HG02938 (cell line): Measurements from ENCODE around the gene SLC25A51.
A peak's percentile ranks its signal among the peaks of the same experiment; 100 is the strongest.
"Not testable (repeated sequence)": the region's sequence is repeated elsewhere in the genome, so short reads cannot be mapped to it uniquely, and the experiment has no call there.

ENCODE experiments used
- ATAC-seq: cut with Tn5 transposase; IDR thresholded peaks from one replicate; pipeline ENCODE4 v1.9.1; 2021; ENCODE audit warnings: mild to moderate bottlenecking, moderate library complexity; ENCODE audit not compliant: unreplicated experiment

Gene SLC25A51

DNA sequence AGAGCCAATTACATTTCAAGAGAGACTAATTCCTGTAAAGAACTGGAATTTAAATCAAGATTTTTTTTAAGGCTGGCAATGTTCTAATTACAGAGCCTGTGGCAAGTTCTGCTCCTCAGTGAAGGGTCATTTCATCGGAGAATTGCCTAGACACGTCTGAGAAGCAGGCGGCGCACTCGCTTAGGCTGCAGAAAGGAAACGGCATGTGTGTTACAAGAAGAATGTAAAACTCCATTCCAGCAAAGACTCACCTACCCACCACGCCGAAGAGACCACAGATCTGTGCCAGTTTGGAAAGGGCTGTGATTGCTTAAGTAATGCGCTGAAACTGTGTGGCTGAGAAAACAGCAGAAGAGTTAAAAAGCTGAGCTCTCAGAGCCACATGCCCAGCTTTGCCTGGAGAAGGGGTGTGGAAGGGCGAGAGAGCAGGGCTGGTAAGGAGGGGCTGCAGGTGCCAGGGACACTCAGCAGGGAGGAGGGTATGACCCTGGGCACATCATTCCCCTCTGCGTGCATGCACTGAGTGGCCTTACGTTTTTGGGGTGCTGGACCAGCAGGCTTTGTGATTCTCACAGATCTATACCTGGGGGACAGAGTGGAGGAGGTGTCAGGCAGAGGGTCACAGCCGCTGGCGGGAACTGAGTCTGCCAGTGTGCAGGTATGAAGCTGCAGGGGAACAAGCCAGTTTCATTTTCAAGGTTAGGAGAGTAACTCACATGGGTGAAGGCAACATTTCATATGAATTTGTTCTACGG, 17.8 kb upstream of the SLC25A51 start:
- no peak for ATAC-seq

GRCh38 chr9:37921168-37921510, 17.2 kb upstream of the SLC25A51 start:
- ATAC-seq, result no peak

GRCh38 chr9:37920471-37921167, 16.7 kb upstream of the SLC25A51 start:
- ATAC-seq, result no peak

DNA sequence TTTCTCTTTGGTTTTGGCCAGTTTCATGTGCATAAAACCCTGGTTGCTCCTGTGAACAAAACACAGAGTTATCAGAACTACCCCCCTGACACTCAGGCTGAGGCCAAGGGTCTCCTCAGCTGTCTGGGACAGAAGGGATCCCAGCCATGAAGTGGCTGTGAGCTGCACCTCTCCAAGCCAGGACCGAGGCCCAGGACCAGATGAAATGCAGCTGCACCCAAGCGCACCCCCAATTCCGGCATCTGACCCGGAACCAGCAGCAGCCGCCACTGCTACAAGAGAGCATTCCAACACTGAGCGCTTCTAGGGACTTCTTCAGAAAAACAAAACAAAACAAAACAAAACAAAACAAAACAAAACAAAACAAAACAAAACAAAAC, 16.0 kb upstream of the SLC25A51 start:
- no peak for ATAC-seq

GRCh38 chr9:37919246-37919955, 15.5 kb upstream of the SLC25A51 start:
- ATAC-seq, result no peak

GRCh38 chr9:37918665-37919170, 14.8 kb upstream of the SLC25A51 start:
- no peak for ATAC-seq

GRCh38 chr9:37917801-37918664, 14.1 kb upstream of the SLC25A51 start:
- ATAC-seq, result no peak

- ATAC-seq, result no peak
Observed at GRCh38 chr9:37917313-37917731, 13.4 kb upstream of the SLC25A51 start.

DNA sequence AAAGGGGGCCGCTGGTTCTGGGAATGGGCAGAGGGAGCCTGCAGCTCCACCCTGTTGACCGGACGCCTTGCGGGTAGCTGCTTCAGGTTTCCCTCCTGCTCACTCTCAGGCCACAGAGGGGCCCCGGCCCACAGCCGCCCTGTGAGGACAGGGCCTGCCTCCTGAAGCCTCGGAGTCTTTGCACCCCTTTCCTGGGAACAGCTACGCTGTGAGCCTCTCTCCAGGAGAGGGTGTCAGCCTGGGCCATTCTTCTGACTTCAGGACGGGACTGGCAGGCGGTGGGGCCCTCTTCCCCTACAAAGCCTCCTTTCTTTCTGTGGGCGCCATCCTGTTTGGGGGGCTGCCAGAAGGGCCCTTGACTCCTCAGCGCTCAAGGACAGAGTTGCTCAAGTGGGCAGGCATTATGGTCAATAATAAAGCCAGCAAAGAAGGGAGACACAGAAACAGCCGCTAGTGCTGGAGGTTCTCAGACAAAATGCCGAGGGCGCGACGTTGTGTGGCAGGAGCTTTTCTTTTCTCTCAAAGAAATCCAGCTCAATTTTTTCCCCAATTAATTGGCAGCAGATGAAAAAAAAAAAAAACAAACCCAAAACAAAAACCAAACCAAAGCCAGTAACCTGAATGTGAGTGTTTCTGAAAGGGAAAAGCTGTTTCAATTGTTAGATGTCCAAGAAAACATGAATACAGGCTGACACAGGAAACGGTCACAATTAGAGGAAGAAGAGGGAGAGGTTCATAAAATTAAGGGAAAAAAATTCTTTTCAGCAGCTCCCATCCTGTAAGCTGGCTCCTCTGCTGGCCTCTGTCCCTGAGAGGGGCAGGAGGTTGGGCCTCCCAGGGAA, 12.8 kb upstream of the SLC25A51 start:
- ATAC-seq, result no peak

- no peak for ATAC-seq
Observed at GRCh38 chr9:37915911-37916470, 12.1 kb upstream of the SLC25A51 start.

- ATAC-seq, result no peak
Observed at GRCh38 chr9:37914701-37915358, 10.9 kb upstream of the SLC25A51 start.

- ATAC-seq, result no peak
Observed at GRCh38 chr9:37914154-37914551, 10.2 kb upstream of the SLC25A51 start.

GRCh38 chr9:37913480-37914153, 9.7 kb upstream of the SLC25A51 start:
- peak; percentile 80 for ATAC-seq

GRCh38 chr9:37911271-37911681, 7.3 kb upstream of the SLC25A51 start:
- no peak for ATAC-seq

- ATAC-seq, result no peak
Observed at GRCh38 chr9:37910271-37910670, 6.3 kb upstream of the SLC25A51 start.

DNA sequence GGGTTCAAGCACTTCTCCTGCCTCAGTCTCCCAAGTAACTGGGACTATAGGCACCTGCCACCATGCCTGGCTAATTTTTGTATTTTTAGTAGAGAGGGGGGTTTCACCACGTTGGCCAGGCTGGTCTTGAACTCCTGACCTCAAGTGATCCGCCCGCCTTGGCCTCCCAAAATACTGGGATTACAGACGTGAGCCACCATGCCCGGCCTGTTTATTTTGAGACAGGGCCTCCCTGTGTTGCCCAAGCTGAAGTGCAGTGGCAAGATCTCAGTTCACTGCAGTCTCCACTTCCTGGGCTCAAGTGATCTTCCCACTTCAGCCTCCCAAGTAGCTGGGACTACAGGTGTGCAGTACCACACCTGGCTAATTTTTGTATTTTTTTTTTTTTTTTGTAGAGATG, 5.9 kb upstream of the SLC25A51 start:
- ATAC-seq, result not testable (repeated sequence)

DNA sequence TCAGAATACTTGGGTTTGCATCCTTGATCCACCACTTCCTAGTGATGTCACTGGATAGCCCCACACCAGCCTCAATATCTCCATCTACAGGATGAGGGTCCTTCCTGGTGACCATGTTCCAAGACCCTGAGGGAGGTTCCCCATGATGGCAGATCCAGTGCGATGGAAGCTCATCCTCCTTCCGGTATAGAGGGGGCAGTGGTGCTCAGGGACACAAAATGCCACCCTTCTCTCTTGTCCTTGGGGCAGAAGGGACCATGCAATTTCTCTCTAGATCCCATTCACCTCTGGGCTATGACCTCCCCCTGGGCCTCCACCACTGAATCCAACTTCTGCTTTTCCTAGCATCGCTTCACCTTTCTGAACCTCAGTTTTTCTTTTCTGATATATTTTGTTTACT, 5.4 kb upstream of the SLC25A51 start:
- ATAC-seq, result no peak

GRCh38 chr9:37908698-37909186, 4.8 kb upstream of the SLC25A51 start:
- ATAC-seq, result no peak
